ENCODE data around the gene RNF148. TPM values are rescaled to one million over a fixed set of nuclear protein-coding genes. Genes with fewer than 3 reads are reported as not detected.
"Not testable (repeated sequence)": the region's sequence is repeated elsewhere in the genome, so short reads cannot be mapped to it uniquely, and the experiment has no call there.

The RNF148 gene
- total and polyA plus RNA-seq, 2 experiments from 2014 or later = not detected

DNA sequence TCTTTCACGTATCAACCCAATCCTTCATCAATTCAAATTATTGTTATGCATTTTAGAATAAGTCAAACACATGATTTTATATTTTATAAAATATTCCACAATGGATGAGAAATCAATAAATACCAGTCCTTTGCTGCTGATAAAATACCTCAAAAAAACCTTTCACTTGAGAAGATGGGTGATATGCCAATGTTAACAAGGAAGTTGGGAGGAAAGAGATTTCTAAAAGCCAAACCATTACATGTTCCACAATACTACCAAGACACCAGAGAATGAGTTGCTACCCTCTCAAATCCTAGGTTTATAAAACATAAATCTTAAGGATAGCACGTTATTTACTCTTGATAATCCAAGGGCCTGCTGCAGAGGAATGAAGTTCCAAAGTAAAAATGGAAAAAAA is 18.2 kb downstream of the RNF148 start:
- H3K4me2 ChIP-seq (ENCODE audit: unreplicated experiment) = no peak overlapping the region
- in situ Hi-C loops (cut with MboI) = no loop called here
- no peaks in the 10 kb centered on the region for H3K79me2 ChIP-seq (ENCODE audit: insufficient read depth)
- no peak overlapping the region for H2AFZ ChIP-seq
- no peak for TF ChIP-seq EZH2phosphoT487 (IDR thresholded peaks at IDR 0.05; ENCODE audit: insufficient read depth, low read depth)
- TF ChIP-seq EZH2 (IDR thresholded peaks at IDR 0.05; ENCODE audit: insufficient read depth, poor library complexity, severe bottlenecking) = no peak
- no peaks in the 10 kb centered on the region for H4K20me1 ChIP-seq (ENCODE audit: insufficient read depth)
- no peaks in the 10 kb centered on the region for H3K27me3 ChIP-seq (replicated peaks; ENCODE audit: insufficient read depth)
- no peak for DNase-seq
- 21 to 25% methylated on average over 2 of the region's 2 CpGs for WGBS, 2 experiments (ENCODE audit: low coverage in 1 of 2, low lambda C conversion rate in 2 of 2, missing lambda C conversion rate in 2 of 2)
- no peaks in the 10 kb centered on the region for H3K9me2 ChIP-seq (ENCODE audit: insufficient read depth)
- H3K9me3 ChIP-seq (ENCODE audit: low read depth) = no peaks in the 10 kb centered on the region
- H3K9ac ChIP-seq = no peak overlapping the region
- H3F3A ChIP-seq (ENCODE audit: insufficient read depth) = no peaks in the 10 kb centered on the region
- H3K36me3 ChIP-seq (ENCODE audit: low read depth) = no peaks in the 10 kb centered on the region
- H3K4me1 ChIP-seq (ENCODE audit: insufficient read depth) = no peaks in the 10 kb centered on the region
- H3K4me3 ChIP-seq = no peak overlapping the region
- H3K27ac ChIP-seq = no peak overlapping the region

DNA sequence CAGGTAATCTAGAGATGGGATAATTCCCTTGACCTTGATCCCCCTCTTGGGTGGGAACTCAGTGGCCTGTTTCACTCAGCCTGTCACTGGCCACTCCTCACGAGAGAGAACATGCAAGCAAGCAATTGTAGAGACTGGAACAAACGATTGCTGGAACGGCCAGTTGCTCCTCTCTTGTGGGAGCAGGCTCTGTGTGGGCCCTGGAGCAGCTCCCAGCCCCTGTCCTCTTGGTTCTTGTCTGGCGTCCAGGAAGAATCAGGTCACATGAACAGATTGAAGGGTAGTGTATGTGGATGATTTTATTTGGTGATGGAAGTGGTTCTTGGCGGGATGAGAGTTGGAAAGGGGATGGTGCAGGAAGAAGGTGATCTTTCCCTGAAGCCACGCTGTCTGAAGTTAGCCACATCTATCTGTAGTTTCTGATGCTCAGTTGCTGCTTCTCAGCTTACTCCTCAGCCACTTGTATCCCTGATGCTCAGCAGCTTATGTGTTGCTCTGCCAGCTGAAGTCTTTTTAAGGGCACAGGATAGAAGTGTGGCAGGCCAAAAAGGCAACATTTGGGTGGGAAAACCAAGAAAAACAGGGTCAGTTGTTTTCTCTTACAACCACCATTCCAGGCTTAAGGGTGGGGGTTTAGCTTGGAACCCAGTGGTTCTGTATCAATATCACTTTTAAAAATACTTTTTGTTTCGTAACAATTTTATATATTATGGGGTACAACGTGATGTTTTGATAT is 19.7 kb downstream of the RNF148 start:
- no peaks in the 10 kb centered on the region for H3K9me2 ChIP-seq (ENCODE audit: insufficient read depth)
- no peak overlapping the region for H3K27ac ChIP-seq
- no peaks in the 10 kb centered on the region for H3K79me2 ChIP-seq (ENCODE audit: insufficient read depth)
- H2AFZ ChIP-seq = no peak overlapping the region
- no peaks in the 10 kb centered on the region for H3K9me3 ChIP-seq (ENCODE audit: low read depth)
- in situ Hi-C loops (cut with MboI) = no loop called here
- TF ChIP-seq EZH2 (IDR thresholded peaks at IDR 0.05; ENCODE audit: insufficient read depth, poor library complexity, severe bottlenecking) (no peak), EZH2phosphoT487 (IDR thresholded peaks at IDR 0.05; ENCODE audit: insufficient read depth, low read depth) (no peak)
- H3F3A ChIP-seq (ENCODE audit: insufficient read depth) = no peaks in the 10 kb centered on the region
- 27 to 32% methylated on average over 8 of the region's 8 CpGs for WGBS, 2 experiments (ENCODE audit: low coverage in 1 of 2, low lambda C conversion rate in 2 of 2, missing lambda C conversion rate in 2 of 2)
- no peak overlapping the region for H3K4me2 ChIP-seq (ENCODE audit: unreplicated experiment)
- no peak overlapping the region for H3K9ac ChIP-seq
- H3K4me1 ChIP-seq (ENCODE audit: insufficient read depth) = no peaks in the 10 kb centered on the region
- no peak overlapping the region for H3K4me3 ChIP-seq
- no peaks in the 10 kb centered on the region for H3K36me3 ChIP-seq (ENCODE audit: low read depth)
- no peaks in the 10 kb centered on the region for H4K20me1 ChIP-seq (ENCODE audit: insufficient read depth)
- H3K27me3 ChIP-seq (replicated peaks; ENCODE audit: insufficient read depth) = no peaks in the 10 kb centered on the region
- DNase-seq = no peak

DNA sequence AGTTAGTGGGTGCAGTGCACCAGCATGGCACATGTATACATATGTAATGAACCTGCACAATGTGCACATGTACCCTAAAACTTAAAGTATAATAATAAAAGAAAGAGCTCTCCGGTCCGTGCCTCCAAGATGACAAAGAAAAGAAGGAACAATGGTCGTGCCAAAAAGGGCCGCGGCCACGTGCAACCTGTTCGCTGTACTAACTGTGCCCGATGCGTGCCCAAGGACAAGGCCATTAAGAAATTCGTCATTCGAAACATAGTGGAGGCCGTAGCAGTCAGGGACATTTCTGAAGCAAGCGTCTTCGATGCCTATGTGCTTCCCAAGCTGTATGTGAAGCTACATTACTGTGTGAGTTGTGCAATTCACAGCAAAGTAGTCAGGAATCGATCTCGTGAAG is 21.5 kb downstream of the RNF148 start:
- H3F3A ChIP-seq (ENCODE audit: insufficient read depth); H3K9ac ChIP-seq; H3K4me2 ChIP-seq (ENCODE audit: unreplicated experiment); H3K36me3 ChIP-seq (ENCODE audit: low read depth); H3K4me3 ChIP-seq; H3K27ac ChIP-seq; H3K27me3 ChIP-seq (replicated peaks; ENCODE audit: insufficient read depth); H3K9me3 ChIP-seq (ENCODE audit: low read depth); H3K9me2 ChIP-seq (ENCODE audit: insufficient read depth); H4K20me1 ChIP-seq (ENCODE audit: insufficient read depth); in situ Hi-C loops (cut with MboI); H2AFZ ChIP-seq; H3K79me2 ChIP-seq (ENCODE audit: insufficient read depth); H3K4me1 ChIP-seq (ENCODE audit: insufficient read depth); DNase-seq: not testable (repeated sequence)
- 72 to 80% methylated on average over 16 of the region's 16 CpGs for WGBS, 2 experiments (ENCODE audit: low coverage in 1 of 2, low lambda C conversion rate in 2 of 2, missing lambda C conversion rate in 2 of 2)

DNA sequence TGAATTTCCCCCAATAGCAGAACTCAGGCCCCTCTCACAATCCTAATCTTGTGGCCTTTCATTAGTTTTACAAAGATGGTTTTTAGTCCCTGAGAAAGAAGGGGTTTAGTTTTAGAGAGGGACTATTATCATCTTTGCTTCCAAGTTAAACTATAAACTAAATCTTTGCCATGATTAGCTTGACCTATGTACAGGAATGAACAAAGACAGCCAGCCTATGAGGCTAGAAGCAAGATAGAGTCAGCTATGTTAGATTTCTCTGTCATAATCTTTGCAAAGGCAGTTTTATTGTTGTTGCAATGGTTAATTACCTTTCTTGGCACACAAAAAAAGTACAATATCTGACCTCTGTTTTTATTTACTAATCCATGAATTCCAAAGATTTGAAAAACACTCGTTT is 22.9 kb downstream of the RNF148 start:
- H3K27ac ChIP-seq = no peak overlapping the region
- in situ Hi-C loops (cut with MboI) = no loop called here

DNA sequence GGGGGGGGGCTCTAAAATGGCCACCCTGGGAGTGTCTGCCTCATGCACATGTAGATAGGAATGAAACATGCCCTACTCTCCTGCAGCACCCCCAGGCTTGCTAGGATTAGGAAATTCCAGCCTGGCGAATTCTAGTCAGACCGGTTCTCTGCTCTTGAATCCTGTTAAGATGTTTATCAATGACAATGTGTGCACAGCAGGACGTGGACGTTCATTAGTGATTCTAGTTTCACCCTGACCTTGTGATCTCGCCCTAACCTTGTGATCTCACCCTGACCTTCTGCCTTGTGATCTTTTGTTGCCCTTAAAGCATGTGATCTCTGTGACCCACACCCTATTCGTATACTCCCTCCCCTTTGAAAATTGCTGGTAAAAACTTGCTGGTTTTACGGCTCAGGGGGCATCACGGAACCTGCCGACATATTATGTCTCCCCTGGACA is 23.4 kb downstream of the RNF148 start:
- H3K79me2 ChIP-seq (ENCODE audit: insufficient read depth); H3K27ac ChIP-seq; H3K9ac ChIP-seq; H3K4me1 ChIP-seq (ENCODE audit: insufficient read depth); H3F3A ChIP-seq (ENCODE audit: insufficient read depth); H3K9me3 ChIP-seq (ENCODE audit: low read depth); H3K27me3 ChIP-seq (replicated peaks; ENCODE audit: insufficient read depth); H3K4me3 ChIP-seq; H2AFZ ChIP-seq; H3K9me2 ChIP-seq (ENCODE audit: insufficient read depth); in situ Hi-C loops (cut with MboI); H4K20me1 ChIP-seq (ENCODE audit: insufficient read depth); H3K36me3 ChIP-seq (ENCODE audit: low read depth); DNase-seq; H3K4me2 ChIP-seq (ENCODE audit: unreplicated experiment): not testable (repeated sequence)
- 22 to 23% methylated on average over 9 of the region's 9 CpGs for WGBS, 2 experiments (ENCODE audit: low coverage in 1 of 2, low lambda C conversion rate in 2 of 2, missing lambda C conversion rate in 2 of 2)

More for the DNA sequence above, 22.9 kb downstream of the RNF148 start:
- H3K4me1 ChIP-seq (ENCODE audit: insufficient read depth) = no peaks in the 10 kb centered on the region
- no peaks in the 10 kb centered on the region for H3K9me3 ChIP-seq (ENCODE audit: low read depth)
- TF ChIP-seq EZH2phosphoT487 (IDR thresholded peaks at IDR 0.05; ENCODE audit: insufficient read depth, low read depth) = no peak
- TF ChIP-seq EZH2 (IDR thresholded peaks at IDR 0.05; ENCODE audit: insufficient read depth, poor library complexity, severe bottlenecking) = no peak
- H4K20me1 ChIP-seq (ENCODE audit: insufficient read depth) = no peaks in the 10 kb centered on the region
- H3K4me2 ChIP-seq (ENCODE audit: unreplicated experiment) = no peak overlapping the region
- no peaks in the 10 kb centered on the region for H3K27me3 ChIP-seq (replicated peaks; ENCODE audit: insufficient read depth)
- H3K79me2 ChIP-seq (ENCODE audit: insufficient read depth) = no peaks in the 10 kb centered on the region
- H3K9ac ChIP-seq = no peak overlapping the region
- no peak overlapping the region for H3K4me3 ChIP-seq
- H3K36me3 ChIP-seq (ENCODE audit: low read depth) = no peaks in the 10 kb centered on the region
- no peaks in the 10 kb centered on the region for H3F3A ChIP-seq (ENCODE audit: insufficient read depth)
- H2AFZ ChIP-seq = no peak overlapping the region
- WGBS, 2 experiments (ENCODE audit: low coverage in 1 of 2, low lambda C conversion rate in 2 of 2, missing lambda C conversion rate in 2 of 2) = 23 to 26% methylated on average over 1 of the region's 1 CpG
- no peak for DNase-seq
- H3K9me2 ChIP-seq (ENCODE audit: insufficient read depth) = no peaks in the 10 kb centered on the region

Measured in GM23248 (cell line).